Adrenal gland (tissue), 12 donors: ENCODE measurements around the gene GPRASP2. TPM values are rescaled to one million over a fixed set of nuclear protein-coding genes. Genes with fewer than 3 reads are reported as not detected.
"Not testable (repeated sequence)": the region's sequence is repeated elsewhere in the genome, so short reads cannot be mapped to it uniquely, and the experiment has no call there.

Source experiments
- DNase-seq, 7 donors: peaks; one replicate each; pipeline ENCODE4 v3.0.0-alpha.2; 2019 to 2020
- H3K27ac ChIP-seq, 5 donors: fragments of 200-600 bp; sonication (generic) in 4 of 5; 1 replicate in 3 of 5; 2 replicates in 2 of 5; pipeline versions ENCODE4 v1.5.1 to v1.8.0; 2016 to 2020; ENCODE audit warnings: mild to moderate bottlenecking in 1 of 5
- H3K27me3 ChIP-seq: fragments of 200-600 bp; 2 replicates; pipeline ENCODE4 v1.8.0; 2021
- H3K36me3 ChIP-seq, 2 donors: fragments of 200-600 bp; replicated peaks in 1 of 2; 1 replicate in 1 of 2; 2 replicates in 1 of 2; pipeline versions ENCODE4 v1.5.1 to v1.8.0; 2018 to 2022
- H3K4me1 ChIP-seq, 2 donors: fragments of 200-600 bp; replicated peaks in 1 of 2; 1 replicate in 1 of 2; 2 replicates in 1 of 2; pipeline versions ENCODE4 v1.5.1 to v1.8.0; 2018 to 2021
- H3K4me3 ChIP-seq, 4 donors: fragments of 200-600 bp; sonication (generic) in 3 of 4; one replicate each; pipeline ENCODE4 v1.5.1; 2016 to 2018
- H3K9me3 ChIP-seq, 3 donors: fragments of 200-600 bp; sonication (generic) in 1 of 3; replicated peaks in 1 of 3; 1 replicate in 2 of 3; 2 replicates in 1 of 3; pipeline versions ENCODE4 v1.5.1 to v1.8.0; 2016 to 2021
- POLR2A ChIP-seq, 2 donors: fragments of 450-650 bp; IDR thresholded peaks; one replicate each; pipeline ENCODE4 v1.6.1; 2017; ENCODE audit warnings: antibody characterized with exemption in 2 of 2, mild to moderate bottlenecking in 2 of 2, moderate library complexity in 1 of 2
- WGBS, 4 donors: extraction: QIAGEN DNeasy Blood & Tissue Kit in 2 of 4; methylation state at CpG; one replicate each; pipeline versions ENCODE4 v1.1.5 to v1.1.7; 2013 to 2017; 5-methylcytosine and 5-hydroxymethylcytosine counted together
- intact Hi-C, 2 donors: fragments of 100-400 bp; cut with DNase I; formaldehyde crosslinking; loops; one replicate each; pipeline versions ENCODE4 v1.14.1 to v1.15.0; 2022 to 2023
- polyA plus RNA-seq, 3 donors: library from polyadenylated mRNA; stranded (reverse); fragments of 200-250 nt in 2 of 3; fragments of 350-450 nt in 1 of 3; fragmentation: Illumina TruSeq in 1 of 3; extraction: RNeasy Lipid Tissue Mini Kit (QIAGEN cat#74804) in 1 of 3; gene quantifications; one replicate each; pipeline ENCODE4 v1.2.3, GENCODE V29; 2013 to 2014
- total RNA-seq, 9 donors: library from RNA; depleted of rRNA in 4 of 9; stranded (reverse); fragments of >200 nt in 4 of 9; fragments of 120-200 nt in 1 of 9; fragmentation: NEBNext Ultra II Directional in 1 of 9; extraction: Animal tissue kit (Norgen Biotek cat#: 25700) in 1 of 9; gene quantifications; one replicate each; pipeline versions ENCODE4 v1.1.0 to v1.2.4, GENCODE V29; 2013 to 2023
- TF ChIP-seq, protein P1 (sequence below), 6 experiments: fragments of 450-650 bp in 4 of 6; fragments of 200-600 bp in 2 of 6; sonication (generic) in 1 of 6; IDR thresholded peaks; 1 replicate in 5 of 6; 2 replicates in 1 of 6; pipeline versions ENCODE4 v1.5.1 to v1.8.0; 2016 to 2021; ENCODE audit warnings: antibody characterized with exemption in 6 of 6, mild to moderate bottlenecking in 2 of 6, moderate library complexity in 1 of 6
- donor health status: healthy with polysubstance abuse.
- donor health status: Bipolar disorder and iron deficiency.
- donor health status: DM: yes; HTN: yes; CAD: no.
- donor health status: DM: no; HTN: no; CAD: no.
- donor health status: DM: no; HTN: no; CAD: no.
- donor health status: DM: yes; HTN: yes; CAD: no.

GPRASP2 gene
- total and polyA plus RNA-seq, 12 donors = 6.9 to 58.9 (median 20.7) TPM

DNA sequence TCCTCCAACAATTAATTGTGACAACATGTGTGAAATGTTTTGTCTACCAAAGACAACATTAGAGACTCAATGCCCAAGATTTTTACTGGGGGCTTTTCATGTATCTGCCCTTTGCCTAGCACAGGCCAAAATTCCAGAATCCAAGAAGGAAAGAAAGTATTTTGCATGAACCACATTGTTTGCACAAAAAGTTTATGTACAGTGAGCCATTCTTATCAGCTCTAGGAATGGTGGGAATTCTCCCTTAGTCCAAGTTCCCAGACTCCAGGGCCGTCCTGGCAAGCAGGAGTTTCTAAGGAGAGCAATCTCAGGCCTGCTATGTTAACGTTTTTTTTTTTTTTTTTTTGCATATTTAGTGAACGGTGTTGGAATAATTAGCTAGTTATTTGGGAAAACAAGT, 39.4 kb upstream of the GPRASP2 start:
- 39 to 55% (median 50%) methylated on average over 3 of the region's 3 CpGs for WGBS, 4 donors
- no peak for DNase-seq

DNA sequence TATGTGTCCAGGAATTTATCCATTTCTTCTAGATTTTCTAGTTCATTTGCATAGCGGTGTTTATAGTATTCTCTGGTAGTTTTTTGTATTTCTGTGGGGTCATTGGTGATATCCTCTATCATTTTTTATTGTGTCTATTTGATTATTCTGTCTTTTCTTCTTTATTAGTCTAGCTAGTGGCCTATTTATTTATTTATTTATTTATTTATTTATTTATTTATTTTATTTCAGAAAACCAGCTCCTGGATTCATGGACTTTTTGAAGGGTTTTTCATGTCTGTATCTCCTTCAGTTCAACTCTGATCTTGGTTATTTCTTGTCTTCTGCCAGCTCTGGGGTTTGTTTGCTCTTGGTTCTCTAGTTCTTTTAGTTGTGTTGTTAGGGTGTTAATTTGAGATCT, 34.8 kb upstream of the GPRASP2 start:
- H3K36me3 ChIP-seq, H3K27me3 ChIP-seq, H3K9me3 ChIP-seq, DNase-seq, H3K4me3 ChIP-seq, H3K4me1 ChIP-seq, H3K27ac ChIP-seq, intact Hi-C loops: not testable (repeated sequence)
- WGBS, 4 donors = 67 to 100% (median 82%) methylated on average over 1 of the region's 1 CpG

More for the DNA sequence above, 39.4 kb upstream of the GPRASP2 start:
- Histone ChIP-seq H3K4me3 (no peak overlapping the region), H3K36me3 (no peaks in the 10 kb centered on the region), H3K27ac (no peak overlapping the region), H3K9me3 (no peaks in the 10 kb centered on the region), H3K27me3 (no peaks in the 10 kb centered on the region), H3K4me1 (no peaks in the 10 kb centered on the region)
- TF ChIP-seq POLR2A (IDR thresholded peaks at IDR 0.05) = no peak
- TF ChIP-seq, protein P1, sequence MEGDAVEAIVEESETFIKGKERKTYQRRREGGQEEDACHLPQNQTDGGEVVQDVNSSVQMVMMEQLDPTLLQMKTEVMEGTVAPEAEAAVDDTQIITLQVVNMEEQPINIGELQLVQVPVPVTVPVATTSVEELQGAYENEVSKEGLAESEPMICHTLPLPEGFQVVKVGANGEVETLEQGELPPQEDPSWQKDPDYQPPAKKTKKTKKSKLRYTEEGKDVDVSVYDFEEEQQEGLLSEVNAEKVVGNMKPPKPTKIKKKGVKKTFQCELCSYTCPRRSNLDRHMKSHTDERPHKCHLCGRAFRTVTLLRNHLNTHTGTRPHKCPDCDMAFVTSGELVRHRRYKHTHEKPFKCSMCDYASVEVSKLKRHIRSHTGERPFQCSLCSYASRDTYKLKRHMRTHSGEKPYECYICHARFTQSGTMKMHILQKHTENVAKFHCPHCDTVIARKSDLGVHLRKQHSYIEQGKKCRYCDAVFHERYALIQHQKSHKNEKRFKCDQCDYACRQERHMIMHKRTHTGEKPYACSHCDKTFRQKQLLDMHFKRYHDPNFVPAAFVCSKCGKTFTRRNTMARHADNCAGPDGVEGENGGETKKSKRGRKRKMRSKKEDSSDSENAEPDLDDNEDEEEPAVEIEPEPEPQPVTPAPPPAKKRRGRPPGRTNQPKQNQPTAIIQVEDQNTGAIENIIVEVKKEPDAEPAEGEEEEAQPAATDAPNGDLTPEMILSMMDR (IDR thresholded peaks at IDR 0.05) = no peak
- intact Hi-C loops = no loop called here

DNA sequence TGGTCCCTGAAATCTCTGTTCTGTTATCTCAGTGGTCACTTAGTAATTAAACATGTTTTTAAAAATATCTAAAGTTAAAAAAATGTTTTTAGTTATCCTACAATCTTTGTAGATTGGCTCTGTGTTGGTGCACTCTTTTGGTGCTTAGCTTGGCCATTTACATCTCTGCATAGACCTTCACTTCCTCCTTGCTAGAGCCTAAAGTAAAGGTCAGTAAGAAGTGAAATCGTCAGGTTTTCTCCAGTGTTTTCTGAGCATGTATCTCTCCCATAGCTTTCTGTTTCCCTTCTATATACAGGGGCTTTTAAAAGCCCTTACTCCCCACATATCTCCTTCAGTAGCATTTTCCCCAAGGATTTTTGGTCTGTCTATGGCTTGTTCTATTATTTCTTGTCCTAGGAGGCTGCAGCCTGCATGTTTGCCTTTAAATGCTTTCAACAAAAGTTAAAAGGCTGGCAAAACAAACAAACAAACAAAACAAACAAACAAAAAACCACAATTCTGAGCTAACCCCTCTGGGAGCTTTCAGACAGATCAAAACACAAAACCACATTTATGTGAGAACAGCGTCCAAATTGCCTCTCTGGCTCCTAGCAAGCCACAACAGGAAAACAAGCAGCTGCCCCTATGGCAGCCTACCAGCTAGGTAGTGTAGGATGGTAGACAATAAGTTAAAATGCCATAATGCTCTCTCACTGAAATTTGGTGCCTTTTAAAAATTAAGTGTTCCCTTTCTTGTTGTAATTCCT, 27.3 kb upstream of the GPRASP2 start:
- DNase-seq = no peak
- intact Hi-C loops = no loop called here
- WGBS, 4 donors = 53 to 69% (median 66%) methylated on average over 2 of the region's 2 CpGs
- Histone ChIP-seq H3K4me1 (no peaks in the 10 kb centered on the region), H3K9me3 (peaks cover 0 to 10% (median 0%) of the 10 kb centered on the region in 3 donors), H3K27ac (no peak overlapping the region), H3K36me3 (no peaks in the 10 kb centered on the region), H3K4me3 (no peak overlapping the region), H3K27me3 (no peaks in the 10 kb centered on the region)
- TF ChIP-seq, protein P1 (IDR thresholded peaks at IDR 0.05) = no peak
- TF ChIP-seq POLR2A (IDR thresholded peaks at IDR 0.05) = no peak

DNA sequence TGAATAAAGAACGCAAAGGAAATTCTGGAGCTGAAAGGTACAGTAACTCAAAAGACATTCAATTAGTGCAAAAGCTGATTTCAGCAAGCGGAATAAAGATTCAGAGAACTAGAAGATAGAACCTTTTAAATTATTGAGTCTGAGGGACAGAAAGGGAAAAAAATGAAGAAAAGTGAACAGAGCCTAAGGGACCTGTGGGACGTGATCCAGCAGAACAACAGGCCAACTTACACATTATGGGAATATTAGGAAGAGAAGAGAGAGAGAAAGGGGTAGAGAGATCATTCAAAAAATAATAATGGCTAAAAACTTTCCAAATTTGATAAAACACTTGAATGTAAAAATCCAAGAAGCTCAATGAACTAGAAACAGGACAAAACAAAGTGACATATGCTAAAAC, 17.5 kb upstream of the GPRASP2 start:
- no peaks in the 10 kb centered on the region for H3K36me3 ChIP-seq
- 77 to 98% (median 88%) methylated on average over 3 of the region's 3 CpGs for WGBS, 4 donors
- no peak for TF ChIP-seq POLR2A (IDR thresholded peaks at IDR 0.05)
- TF ChIP-seq, protein P1 (IDR thresholded peaks at IDR 0.05) = no peak
- no peaks in the 10 kb centered on the region for H3K9me3 ChIP-seq
- no peak overlapping the region for H3K4me3 ChIP-seq
- DNase-seq = no peak
- no peak overlapping the region for H3K27ac ChIP-seq
- intact Hi-C loops = no loop called here
- H3K27me3 ChIP-seq = no peaks in the 10 kb centered on the region
- no peaks in the 10 kb centered on the region for H3K4me1 ChIP-seq

DNA sequence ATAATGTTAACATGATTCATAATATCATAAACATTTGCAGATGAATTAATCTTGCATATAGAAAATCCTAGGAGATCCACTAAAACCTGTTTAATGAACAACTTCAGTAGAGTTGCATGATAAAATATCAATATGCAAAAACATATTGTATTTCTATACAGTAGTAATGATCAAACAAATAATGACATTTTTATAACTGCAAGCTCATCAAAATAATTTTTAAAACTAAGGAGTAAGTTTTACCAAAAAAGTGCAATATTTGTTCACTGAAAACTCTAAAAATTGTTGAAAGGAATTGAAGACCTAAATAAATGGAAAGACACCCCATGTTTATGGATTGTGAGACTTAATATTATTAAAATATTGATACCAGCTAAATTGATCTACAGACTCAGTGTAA, 15.9 kb upstream of the GPRASP2 start:
- no peak overlapping the region for H3K4me3 ChIP-seq
- H3K27me3 ChIP-seq = no peaks in the 10 kb centered on the region
- H3K4me1 ChIP-seq = no peaks in the 10 kb centered on the region
- no peak overlapping the region for H3K27ac ChIP-seq
- no peak for TF ChIP-seq POLR2A (IDR thresholded peaks at IDR 0.05)
- TF ChIP-seq, protein P1 (IDR thresholded peaks at IDR 0.05) = no peak
- DNase-seq = no peak
- intact Hi-C loops = no loop called here
- H3K36me3 ChIP-seq = no peaks in the 10 kb centered on the region
- H3K9me3 ChIP-seq = no peaks in the 10 kb centered on the region
